ENCODE data around the gene MAP7D2.
"Not testable (repeated sequence)": the region's sequence is repeated elsewhere in the genome, so short reads cannot be mapped to it uniquely, and the experiment has no call there.

MAP7D2 gene

GRCh38 chrX:20127440-20127839 is 10.7 kb upstream of the MAP7D2 start:
- TF ChIP-seq, protein P1, sequence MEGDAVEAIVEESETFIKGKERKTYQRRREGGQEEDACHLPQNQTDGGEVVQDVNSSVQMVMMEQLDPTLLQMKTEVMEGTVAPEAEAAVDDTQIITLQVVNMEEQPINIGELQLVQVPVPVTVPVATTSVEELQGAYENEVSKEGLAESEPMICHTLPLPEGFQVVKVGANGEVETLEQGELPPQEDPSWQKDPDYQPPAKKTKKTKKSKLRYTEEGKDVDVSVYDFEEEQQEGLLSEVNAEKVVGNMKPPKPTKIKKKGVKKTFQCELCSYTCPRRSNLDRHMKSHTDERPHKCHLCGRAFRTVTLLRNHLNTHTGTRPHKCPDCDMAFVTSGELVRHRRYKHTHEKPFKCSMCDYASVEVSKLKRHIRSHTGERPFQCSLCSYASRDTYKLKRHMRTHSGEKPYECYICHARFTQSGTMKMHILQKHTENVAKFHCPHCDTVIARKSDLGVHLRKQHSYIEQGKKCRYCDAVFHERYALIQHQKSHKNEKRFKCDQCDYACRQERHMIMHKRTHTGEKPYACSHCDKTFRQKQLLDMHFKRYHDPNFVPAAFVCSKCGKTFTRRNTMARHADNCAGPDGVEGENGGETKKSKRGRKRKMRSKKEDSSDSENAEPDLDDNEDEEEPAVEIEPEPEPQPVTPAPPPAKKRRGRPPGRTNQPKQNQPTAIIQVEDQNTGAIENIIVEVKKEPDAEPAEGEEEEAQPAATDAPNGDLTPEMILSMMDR (IDR thresholded peaks at IDR 0.05; ENCODE audit: unreplicated experiment in 3 of 3) = peak; percentile 25 to 41 (median 30)
- not testable (repeated sequence) for H3K9me3 Mint-ChIP-seq; H3K27me3 Mint-ChIP-seq (ENCODE audit: low read depth); H3K4me1 Mint-ChIP-seq; H3K4me3 Mint-ChIP-seq; H3K27ac Mint-ChIP-seq
- H3K36me3 Mint-ChIP-seq (ENCODE audit: low read depth) = peaks cover 14% of the 10 kb centered on the region

DNA sequence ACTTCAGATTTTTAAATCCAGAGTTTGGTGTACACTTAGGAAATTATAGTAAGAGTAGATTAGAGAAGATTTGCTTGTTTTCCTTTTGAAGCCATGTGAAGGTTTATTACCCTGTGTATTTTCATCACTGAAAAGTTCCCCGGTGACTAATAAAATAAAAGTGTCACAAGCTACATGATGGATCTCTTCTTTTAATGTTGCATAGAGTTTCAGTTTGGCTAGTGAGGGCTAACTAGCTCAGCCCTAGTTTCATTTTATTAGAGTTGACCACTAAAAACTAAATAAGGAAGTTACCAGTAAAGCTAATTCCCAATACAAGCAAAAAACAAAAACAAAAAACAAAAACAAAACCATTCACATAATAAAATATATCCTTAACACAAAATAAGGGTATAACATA is 10.1 kb upstream of the MAP7D2 start:
- H3K9me3 Mint-ChIP-seq; H3K27me3 Mint-ChIP-seq (ENCODE audit: low read depth); H3K4me3 Mint-ChIP-seq; H3K27ac Mint-ChIP-seq; H3K4me1 Mint-ChIP-seq: not testable (repeated sequence)
- H3K36me3 Mint-ChIP-seq (ENCODE audit: low read depth) = peaks cover 10% of the 10 kb centered on the region

DNA sequence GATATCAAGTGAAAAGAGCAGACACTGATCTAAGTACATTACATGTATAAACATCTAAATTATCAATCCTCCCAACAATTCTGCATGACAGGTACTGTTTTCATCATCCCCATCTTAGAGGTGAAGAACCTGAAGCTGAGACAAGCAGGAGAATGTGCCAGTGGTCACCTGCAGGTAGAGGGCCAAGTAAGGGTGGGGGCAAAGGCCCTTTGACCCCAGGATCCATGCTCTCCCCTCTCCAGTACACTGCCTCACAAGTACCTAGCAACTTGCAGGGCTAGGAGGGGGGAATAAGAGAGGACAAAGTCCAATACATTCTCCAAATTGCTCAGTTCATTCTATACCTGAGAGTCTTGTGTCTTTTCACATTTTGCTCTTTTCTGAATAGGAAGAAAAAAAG is 8.3 kb upstream of the MAP7D2 start:
- no peaks in the 10 kb centered on the region for H3K9me3 Mint-ChIP-seq
- H3K27me3 Mint-ChIP-seq (ENCODE audit: low read depth) = no peaks in the 10 kb centered on the region
- no peak overlapping the region for H3K27ac Mint-ChIP-seq
- H3K36me3 Mint-ChIP-seq (ENCODE audit: low read depth) = peaks cover 6% of the 10 kb centered on the region
- H3K4me1 Mint-ChIP-seq = no peaks in the 10 kb centered on the region
- TF ChIP-seq, protein P1 (IDR thresholded peaks at IDR 0.05; ENCODE audit: unreplicated experiment in 3 of 3) = no peak
- H3K4me3 Mint-ChIP-seq = no peak overlapping the region

DNA sequence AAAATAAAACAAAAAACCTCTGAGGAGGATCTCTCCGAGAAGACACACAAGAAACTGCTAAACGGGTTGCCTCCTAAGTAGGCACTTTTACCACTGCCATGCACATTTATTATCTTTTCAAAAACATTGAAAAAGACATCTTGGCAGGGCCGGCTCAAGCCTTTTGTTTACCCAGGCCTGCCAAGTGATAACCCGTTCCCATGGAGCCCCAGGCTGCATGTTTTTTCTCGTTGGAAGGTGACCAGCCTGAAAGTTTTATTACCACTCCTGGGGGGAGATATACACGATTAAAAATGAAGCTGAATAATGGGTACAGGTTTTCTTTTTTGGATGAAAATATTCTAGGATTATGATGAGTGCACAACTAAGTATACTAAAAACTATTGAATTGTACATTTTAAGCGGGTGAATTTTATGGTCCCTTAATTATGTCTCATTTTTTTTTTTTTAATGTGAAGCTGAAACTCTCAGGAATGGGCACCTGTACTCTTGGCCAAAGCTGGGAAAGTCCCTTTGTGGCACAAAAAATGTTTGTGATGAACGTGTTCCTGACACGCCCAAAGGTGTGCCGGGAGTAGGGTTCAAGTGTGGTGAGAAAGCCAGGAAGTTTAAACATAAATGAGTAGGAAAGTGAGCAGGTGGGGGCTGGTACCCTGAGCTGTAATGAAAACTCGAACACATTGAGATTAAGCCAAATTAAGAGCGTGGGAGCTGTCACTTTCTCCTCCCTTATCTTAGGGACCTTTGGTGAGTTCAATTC is 1.5 kb upstream of the MAP7D2 start:
- TF ChIP-seq, protein P1 (IDR thresholded peaks at IDR 0.05; ENCODE audit: unreplicated experiment in 3 of 3) = no peak

GRCh38 chrX:20116087-20116576 is 575 bp downstream of the MAP7D2 start:
- Mint-ChIP-seq H3K27me3 (ENCODE audit: low read depth) (peaks cover 39% of the 10 kb centered on the region), H3K4me1 (no peaks in the 10 kb centered on the region), H3K4me3 (peak overlapping the region; percentile 55 to 77 (median 71)), H3K9me3 (peaks cover 7% of the 10 kb centered on the region), H3K27ac (no peak overlapping the region), H3K36me3 (ENCODE audit: low read depth) (no peaks in the 10 kb centered on the region)
- TF ChIP-seq, protein P1 (IDR thresholded peaks at IDR 0.05; ENCODE audit: unreplicated experiment in 3 of 3) = no peak

More for the DNA sequence above, 1.5 kb upstream of the MAP7D2 start:
- H3K9me3 Mint-ChIP-seq = peaks cover 4% of the 10 kb centered on the region
- H3K27ac Mint-ChIP-seq = no peak overlapping the region
- no peak overlapping the region for H3K4me3 Mint-ChIP-seq
- H3K27me3 Mint-ChIP-seq (ENCODE audit: low read depth) = peaks cover 39% of the 10 kb centered on the region
- no peaks in the 10 kb centered on the region for H3K36me3 Mint-ChIP-seq (ENCODE audit: low read depth)
- H3K4me1 Mint-ChIP-seq = no peaks in the 10 kb centered on the region

- no peak overlapping the region for H3K27ac Mint-ChIP-seq
- TF ChIP-seq, protein P1 (IDR thresholded peaks at IDR 0.05; ENCODE audit: unreplicated experiment in 3 of 3) = no peak
- peaks cover 7% of the 10 kb centered on the region for H3K9me3 Mint-ChIP-seq
- H3K27me3 Mint-ChIP-seq (ENCODE audit: low read depth) = peaks cover 24% of the 10 kb centered on the region
- no peaks in the 10 kb centered on the region for H3K36me3 Mint-ChIP-seq (ENCODE audit: low read depth)
- H3K4me1 Mint-ChIP-seq = no peaks in the 10 kb centered on the region
- H3K4me3 Mint-ChIP-seq = no peak overlapping the region
Observed at GRCh38 chrX:20112022-20112774, 4.5 kb downstream of the MAP7D2 start.
